Measurements from ENCODE around the gene PRR20E.

The PRR20E gene

DNA sequence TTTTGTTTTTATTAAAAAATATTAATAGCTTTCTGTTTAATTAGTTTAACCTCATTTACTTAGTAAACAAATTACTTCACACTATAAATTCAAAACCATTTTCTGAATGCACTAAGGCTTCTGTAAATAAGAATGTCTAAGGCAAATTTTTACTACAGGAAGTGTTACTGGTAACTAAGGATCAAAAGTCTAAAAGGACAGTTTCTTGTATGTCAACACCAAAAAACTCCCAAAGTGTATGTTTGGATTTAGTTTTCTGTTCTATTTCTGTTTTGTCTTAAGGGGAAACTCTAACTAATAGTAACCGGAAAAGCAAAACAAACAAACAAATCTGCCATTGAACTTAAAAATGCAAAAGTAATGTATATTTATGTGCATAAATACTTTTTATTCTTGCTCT is 24.7 kb downstream of the PRR20E start:
- TF ChIP-seq, protein P1, sequence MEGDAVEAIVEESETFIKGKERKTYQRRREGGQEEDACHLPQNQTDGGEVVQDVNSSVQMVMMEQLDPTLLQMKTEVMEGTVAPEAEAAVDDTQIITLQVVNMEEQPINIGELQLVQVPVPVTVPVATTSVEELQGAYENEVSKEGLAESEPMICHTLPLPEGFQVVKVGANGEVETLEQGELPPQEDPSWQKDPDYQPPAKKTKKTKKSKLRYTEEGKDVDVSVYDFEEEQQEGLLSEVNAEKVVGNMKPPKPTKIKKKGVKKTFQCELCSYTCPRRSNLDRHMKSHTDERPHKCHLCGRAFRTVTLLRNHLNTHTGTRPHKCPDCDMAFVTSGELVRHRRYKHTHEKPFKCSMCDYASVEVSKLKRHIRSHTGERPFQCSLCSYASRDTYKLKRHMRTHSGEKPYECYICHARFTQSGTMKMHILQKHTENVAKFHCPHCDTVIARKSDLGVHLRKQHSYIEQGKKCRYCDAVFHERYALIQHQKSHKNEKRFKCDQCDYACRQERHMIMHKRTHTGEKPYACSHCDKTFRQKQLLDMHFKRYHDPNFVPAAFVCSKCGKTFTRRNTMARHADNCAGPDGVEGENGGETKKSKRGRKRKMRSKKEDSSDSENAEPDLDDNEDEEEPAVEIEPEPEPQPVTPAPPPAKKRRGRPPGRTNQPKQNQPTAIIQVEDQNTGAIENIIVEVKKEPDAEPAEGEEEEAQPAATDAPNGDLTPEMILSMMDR (IDR thresholded peaks at IDR 0.05; ENCODE audit: low read depth, low read length, missing control alignments): no peak
- H3K4me3 ChIP-seq (ENCODE audit: low read depth, low read length): no peak overlapping the region
- no peak for DNase-seq (ENCODE audit: low read depth)

DNA sequence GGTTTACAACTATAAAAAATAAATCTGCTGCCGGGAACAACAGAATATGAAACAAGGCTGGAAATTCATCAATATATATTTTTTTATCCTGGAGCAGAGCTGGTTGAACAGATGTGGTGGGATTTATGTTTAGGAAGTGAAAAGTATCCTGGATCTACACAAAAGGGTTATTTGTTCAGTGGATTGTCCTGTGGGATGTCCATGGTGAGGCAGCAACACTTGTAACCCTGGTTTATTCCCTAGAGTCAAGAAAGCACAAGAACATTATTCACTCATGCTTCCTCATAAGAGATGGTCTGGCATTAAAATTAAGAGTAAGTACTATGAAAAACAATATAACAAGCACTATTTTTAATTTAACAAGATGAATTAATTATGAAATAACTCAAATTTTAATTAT is 46.0 kb downstream of the PRR20E start:
- no peak overlapping the region for H3K4me3 ChIP-seq (ENCODE audit: low read depth, low read length)
- TF ChIP-seq, protein P1 (IDR thresholded peaks at IDR 0.05; ENCODE audit: low read depth, low read length, missing control alignments): no peak
- no peak for DNase-seq (ENCODE audit: low read depth)
